IPS-NIHi7 (cell line): ENCODE measurements around the gene AUP1.
"Not testable (repeated sequence)": the region's sequence is repeated elsewhere in the genome, so short reads cannot be mapped to it uniquely, and the experiment has no call there.

Experiments
- DNase-seq: peaks from one replicate; pipeline ENCODE4 v3.0.0; 2012; ENCODE audit warnings: mixed read lengths; ENCODE audit errors: extremely low spot score

Gene AUP1

GRCh38 chr2:74499267-74499939 lies 30.1 kb downstream of the AUP1 start, which contains the start of gene LBX2:
Gene LBX2 (minus strand): TSS chr2:74499603. CDS start chr2:74499537, 66 bp downstream.
- peak; percentile 29 for DNase-seq

- DNase-seq: peak; percentile 45
Measured at GRCh38 chr2:74498500-74499266, 30.8 kb downstream of the AUP1 start.

- DNase-seq: peak; percentile 37
Measured at GRCh38 chr2:74497777-74498499, 31.6 kb downstream of the AUP1 start.

GRCh38 chr2:74496997-74497776 lies 32.3 kb downstream of the AUP1 start:
- DNase-seq: no peak

- DNase-seq: no peak
Measured at GRCh38 chr2:74495440-74495839, 34.1 kb downstream of the AUP1 start.

GRCh38 chr2:74493546-74493945 lies 36.0 kb downstream of the AUP1 start:
- no peak for DNase-seq

GRCh38 chr2:74491648-74492544 lies 37.6 kb downstream of the AUP1 start:
- no peak for DNase-seq

GRCh38 chr2:74489906-74490305 lies 39.6 kb downstream of the AUP1 start:
- no peak for DNase-seq

GRCh38 chr2:74488643-74489481 lies 40.6 kb downstream of the AUP1 start:
- DNase-seq: no peak

- DNase-seq: no peak
Measured at GRCh38 chr2:74486141-74486540, 43.4 kb downstream of the AUP1 start.

- DNase-seq: not testable (repeated sequence)
Measured at GRCh38 chr2:74483675-74484164, 45.8 kb downstream of the AUP1 start.

GRCh38 chr2:74482801-74483674 lies 46.5 kb downstream of the AUP1 start, which contains the start of the genes CCDC142 and TTC31:
Gene CCDC142 (minus strand): TSS chr2:74482998. CDS start chr2:74482837, 161 bp downstream.
Gene TTC31 (plus strand): TSS chr2:74483081. CDS start chr2:74483096, 15 bp downstream.
- DNase-seq: peak; percentile 91

GRCh38 chr2:74481961-74482800 lies 47.3 kb downstream of the AUP1 start:
- peak; percentile 46 for DNase-seq

- DNase-seq: no peak
Measured at GRCh38 chr2:74481431-74481830, 48.1 kb downstream of the AUP1 start.
